HG03060 (cell line): ENCODE results near the gene NCF2.
"Not testable (repeated sequence)": the region's sequence is repeated elsewhere in the genome, so short reads cannot be mapped to it uniquely, and the experiment has no call there.

Source experiments
- ATAC-seq: cut with Tn5 transposase; IDR thresholded peaks from one replicate; pipeline ENCODE4 v1.9.1; 2021; ENCODE audit warnings: low read depth, moderate number of reproducible peaks; ENCODE audit not compliant: unreplicated experiment

NCF2 gene

GRCh38 chr1:183612975-183613374, 22.7 kb upstream of the NCF2 start:
- not testable (repeated sequence) for ATAC-seq

GRCh38 chr1:183612407-183612806, 22.1 kb upstream of the NCF2 start:
- ATAC-seq, result no peak

- ATAC-seq, result no peak
Measured at GRCh38 chr1:183611021-183611420, 20.8 kb upstream of the NCF2 start.

GRCh38 chr1:183609759-183610452, 19.6 kb upstream of the NCF2 start:
- no peak for ATAC-seq

DNA sequence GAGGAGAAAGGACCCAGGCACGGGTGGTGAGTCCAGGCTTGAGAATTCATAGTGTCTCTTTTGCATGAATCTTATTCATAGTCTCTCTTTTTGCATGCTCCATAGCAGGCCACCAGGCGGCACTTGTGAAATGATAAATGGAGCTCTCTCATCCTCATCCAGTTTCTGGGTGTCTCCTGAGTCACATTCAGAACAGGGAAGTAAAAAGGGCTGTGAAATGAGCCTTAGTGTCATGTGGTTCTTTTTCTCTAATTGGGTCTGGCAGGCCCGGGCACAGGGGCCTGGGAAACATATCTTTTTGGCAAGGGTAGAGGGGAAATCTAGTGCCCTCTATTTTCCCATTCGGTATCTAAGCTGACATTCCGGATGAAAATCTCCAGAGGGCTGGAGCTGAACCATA, 19.1 kb upstream of the NCF2 start:
- no peak for ATAC-seq

GRCh38 chr1:183607322-183607980, 17.2 kb upstream of the NCF2 start:
- ATAC-seq, result no peak

DNA sequence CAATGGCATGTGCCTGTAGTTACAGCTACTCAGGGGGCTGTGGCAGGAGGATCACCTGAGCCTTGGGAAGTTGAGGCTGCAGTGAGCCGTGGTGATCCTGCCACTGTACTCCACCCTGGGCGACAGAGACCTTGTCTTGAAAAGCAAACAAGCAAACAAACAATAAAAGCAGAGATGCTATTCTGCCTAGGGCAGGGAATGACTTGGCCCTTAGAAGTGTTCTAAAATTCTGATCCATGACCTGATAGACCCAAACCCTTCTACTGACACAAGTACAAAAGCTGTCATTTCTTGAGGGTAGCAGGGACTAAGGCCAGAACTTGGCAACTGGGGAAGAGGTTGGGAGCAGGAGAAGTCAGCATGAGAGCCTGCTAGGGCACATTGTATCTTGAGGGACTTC, 15.6 kb upstream of the NCF2 start:
- no peak for ATAC-seq

DNA sequence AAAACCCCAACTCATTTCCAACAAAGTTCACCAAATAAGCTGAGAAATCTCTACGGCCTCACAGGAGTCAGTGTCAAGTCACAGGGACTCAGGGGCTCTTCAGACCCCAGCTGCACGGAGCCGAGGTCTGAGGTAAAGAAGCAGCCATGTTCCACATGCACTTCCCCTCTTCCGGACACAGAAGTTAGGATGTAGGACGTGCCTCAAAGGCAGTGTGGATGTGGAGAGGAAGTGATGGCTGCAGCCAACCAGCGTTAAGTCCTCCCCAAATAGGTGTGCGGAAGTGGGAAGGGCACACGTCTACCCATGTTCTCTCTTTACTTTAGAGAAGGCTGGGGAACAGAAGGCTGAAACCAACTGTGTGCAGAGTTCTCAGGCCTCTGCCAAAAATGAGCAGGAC, 14.6 kb upstream of the NCF2 start:
- ATAC-seq, result no peak

DNA sequence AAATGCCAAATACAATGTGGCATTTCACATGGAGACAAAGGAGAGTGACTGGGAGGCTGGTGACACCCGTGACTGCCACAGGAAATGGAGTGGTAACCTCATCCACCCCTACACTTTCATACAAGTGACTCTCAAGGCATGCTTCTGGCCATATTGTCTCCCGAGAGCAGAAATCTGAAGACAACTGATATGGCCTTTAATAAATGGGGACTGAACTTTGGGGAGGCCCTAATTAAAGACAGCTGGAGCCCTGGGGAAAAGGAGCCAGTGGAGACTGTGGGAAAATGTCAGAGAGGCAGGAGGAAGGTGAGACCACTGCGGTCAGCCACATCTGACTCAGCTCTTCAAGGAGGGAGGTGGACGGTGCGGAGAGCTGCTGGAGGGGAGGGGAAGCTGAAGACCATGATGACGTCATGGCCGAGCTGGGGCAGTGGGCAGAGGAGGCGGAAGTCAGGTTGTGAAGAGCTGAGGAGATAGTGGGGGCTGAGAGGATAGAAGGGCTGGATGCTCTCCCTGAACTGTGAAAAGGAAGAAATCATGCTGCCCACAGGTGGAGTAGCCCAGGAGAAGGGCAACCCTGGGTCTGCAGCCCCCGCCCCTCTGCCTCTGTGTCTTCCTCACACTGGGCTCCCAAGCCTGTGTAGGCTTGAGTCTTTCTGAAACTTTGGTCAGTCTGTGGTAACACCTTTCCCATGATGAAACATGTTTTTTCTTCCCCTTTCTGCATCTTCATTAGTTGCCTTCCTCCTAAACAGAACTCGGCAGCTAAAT, 14.0 kb upstream of the NCF2 start:
- ATAC-seq, result peak; percentile 35

GRCh38 chr1:183602510-183602909, 12.3 kb upstream of the NCF2 start:
- no peak for ATAC-seq

GRCh38 chr1:183600634-183601033, 10.4 kb upstream of the NCF2 start:
- no peak for ATAC-seq

DNA sequence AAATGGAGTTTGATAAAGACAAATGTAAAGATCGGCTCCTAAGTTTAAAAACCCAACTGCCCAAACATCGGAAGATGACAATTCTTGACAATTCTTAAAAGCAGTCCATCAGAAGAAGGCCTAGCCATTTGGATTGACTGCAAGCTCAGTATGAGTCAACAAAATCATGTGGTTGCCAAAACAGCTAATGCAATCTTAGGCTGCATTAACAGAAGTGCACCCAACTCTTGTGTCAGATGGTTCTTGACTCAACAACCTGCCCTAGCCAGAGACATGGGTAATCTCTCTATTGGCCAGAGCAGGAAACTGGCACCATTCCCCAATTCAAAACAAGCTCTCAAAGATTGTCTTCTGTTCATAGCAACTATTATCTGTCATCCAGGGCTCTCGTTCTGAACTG, 9.9 kb upstream of the NCF2 start:
- no peak for ATAC-seq

- ATAC-seq, result no peak
Measured at GRCh38 chr1:183598386-183598785, 8.1 kb upstream of the NCF2 start.

GRCh38 chr1:183597656-183598347, 7.5 kb upstream of the NCF2 start:
- ATAC-seq, result no peak

GRCh38 chr1:183596500-183596899, 6.2 kb upstream of the NCF2 start:
- no peak for ATAC-seq

GRCh38 chr1:183595537-183595936, 5.3 kb upstream of the NCF2 start:
- ATAC-seq, result no peak

GRCh38 chr1:183593356-183593755, 3.1 kb upstream of the NCF2 start:
- ATAC-seq, result peak; percentile 49

DNA sequence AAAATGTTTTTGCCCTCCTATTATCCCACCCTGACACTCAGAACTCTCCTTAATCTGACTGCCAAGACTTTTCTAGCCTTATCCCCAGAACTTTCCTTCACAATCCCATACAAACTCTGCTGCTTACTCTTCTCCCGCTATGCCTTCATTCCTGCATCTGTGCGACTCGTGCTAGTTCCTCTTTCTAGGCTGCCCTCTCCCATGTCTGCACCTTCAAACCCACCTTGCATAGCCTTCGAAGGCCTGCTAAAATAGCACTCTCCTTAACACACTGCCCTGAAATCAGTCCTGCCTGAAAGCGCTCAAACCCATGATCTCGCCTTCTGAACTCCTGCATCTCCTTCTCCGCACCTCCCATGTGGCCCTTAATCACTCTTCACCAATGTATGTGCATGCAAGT, 2.5 kb upstream of the NCF2 start:
- ATAC-seq, result no peak

- no peak for ATAC-seq
Measured at GRCh38 chr1:183589874-183590243, 400 bp downstream of the NCF2 start.

- no peak for ATAC-seq
Measured at GRCh38 chr1:183589384-183589783, 875 bp downstream of the NCF2 start.

DNA sequence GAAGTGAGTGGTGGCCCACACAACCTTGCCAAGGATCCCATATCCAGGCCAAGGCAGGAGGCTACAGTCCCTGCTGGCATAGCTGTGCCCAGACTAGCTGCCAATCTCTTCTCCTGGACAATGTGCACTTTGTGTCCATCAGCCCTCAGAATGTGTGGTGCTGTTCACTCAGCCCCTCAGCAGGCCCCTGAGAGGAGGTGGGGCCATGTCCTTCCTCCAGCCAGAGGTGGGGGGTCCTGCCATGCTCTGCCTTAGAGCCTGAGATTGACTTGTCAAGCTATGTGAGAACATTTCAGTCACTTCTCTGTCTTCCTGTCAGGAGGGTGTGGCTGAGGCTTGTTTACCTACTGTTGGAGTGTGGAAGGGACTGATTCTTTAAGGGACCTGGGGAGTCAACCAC, 1.4 kb downstream of the NCF2 start:
- ATAC-seq, result no peak
